ENCODE data around the gene COA8. TPM values are rescaled to one million over a fixed set of nuclear protein-coding genes. Genes with fewer than 3 reads are reported as not detected.

COA8 gene
- total and polyA plus RNA-seq, 2 donors (not counting 3 experiments of a cell fraction or from before 2014, with no cell fraction given), result 19.1 to 46.4 TPM

DNA sequence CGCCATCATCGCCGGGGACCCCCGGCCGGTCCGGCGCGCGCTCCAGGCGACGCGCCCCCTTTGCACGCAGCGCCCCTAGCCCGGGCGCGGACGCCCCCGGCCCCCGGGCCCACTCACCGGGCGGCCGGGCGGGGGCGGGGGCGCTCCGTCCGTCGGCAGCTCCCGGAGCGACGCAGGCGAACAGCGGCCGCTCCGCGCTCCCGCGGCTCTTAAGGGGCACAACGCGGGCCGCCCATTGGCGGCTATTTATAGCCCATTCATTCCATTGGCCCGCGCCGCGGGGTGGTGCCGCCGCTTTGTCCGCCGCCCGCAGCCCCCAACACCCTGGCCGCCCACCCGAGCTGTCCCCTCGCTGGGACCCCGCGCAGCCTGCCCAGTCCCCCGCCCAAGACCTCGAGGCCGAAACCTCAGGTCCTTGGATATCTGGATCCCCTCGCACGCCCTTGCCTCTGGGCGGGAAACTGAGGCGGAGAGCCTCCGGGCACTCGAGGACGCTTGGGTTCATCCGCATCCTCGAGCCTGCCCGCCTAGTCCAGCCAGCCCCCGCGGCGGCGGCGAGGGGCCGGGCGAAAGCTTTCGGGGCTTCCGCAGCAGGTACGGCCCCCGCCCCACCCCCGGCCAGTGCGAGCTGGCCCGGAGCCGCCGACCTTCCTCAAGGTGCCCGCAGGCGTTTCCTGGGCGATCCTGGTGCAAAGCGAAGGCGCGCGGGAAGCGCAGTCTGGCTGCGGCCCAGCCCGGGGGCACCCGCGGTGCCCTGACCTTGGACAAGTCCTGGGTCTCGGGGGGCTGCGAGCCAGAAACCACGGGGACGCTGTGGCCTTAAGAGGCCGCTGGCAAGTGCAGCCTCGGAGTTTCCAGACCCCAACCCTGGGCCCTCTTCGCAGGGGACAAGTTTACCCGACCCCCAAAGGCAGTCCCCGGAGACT, 39.8 kb upstream of the COA8 start, which contains the start of gene CKB:
TSS of gene CKB (minus strand) at position 182 of the 926 bp plus-strand sequence. CDS start 337 bp downstream, outside the sequence.
- TF ChIP-seq FOS (IDR thresholded peaks at IDR 0.05; ENCODE audit: borderline replicate concordance, insufficient read depth, low read length) (no peak), JUN (IDR thresholded peaks at IDR 0.05; ENCODE audit: borderline replicate concordance, insufficient read depth, insufficient read length, low read depth) (no peak), GATA2 (IDR thresholded peaks at IDR 0.05; ENCODE audit: insufficient read depth, insufficient read length, low read depth, low read length) (no peak), MYC (IDR thresholded peaks at IDR 0.05; ENCODE audit: low read depth, low read length) (no peak), POLR2AphosphoS5 (IDR thresholded peaks at IDR 0.05; ENCODE audit: insufficient read depth, low read depth, low read length) (no peak), EZH2 (IDR thresholded peaks at IDR 0.05; ENCODE audit: borderline replicate concordance, low read depth, low read length, severe bottlenecking) (peak; percentile 91)
- TF ChIP-seq, protein P1, sequence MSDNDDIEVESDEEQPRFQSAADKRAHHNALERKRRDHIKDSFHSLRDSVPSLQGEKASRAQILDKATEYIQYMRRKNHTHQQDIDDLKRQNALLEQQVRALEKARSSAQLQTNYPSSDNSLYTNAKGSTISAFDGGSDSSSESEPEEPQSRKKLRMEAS (IDR thresholded peaks at IDR 0.05; ENCODE audit: insufficient read depth, insufficient read length), result no peak
- TF ChIP-seq, protein P2, sequence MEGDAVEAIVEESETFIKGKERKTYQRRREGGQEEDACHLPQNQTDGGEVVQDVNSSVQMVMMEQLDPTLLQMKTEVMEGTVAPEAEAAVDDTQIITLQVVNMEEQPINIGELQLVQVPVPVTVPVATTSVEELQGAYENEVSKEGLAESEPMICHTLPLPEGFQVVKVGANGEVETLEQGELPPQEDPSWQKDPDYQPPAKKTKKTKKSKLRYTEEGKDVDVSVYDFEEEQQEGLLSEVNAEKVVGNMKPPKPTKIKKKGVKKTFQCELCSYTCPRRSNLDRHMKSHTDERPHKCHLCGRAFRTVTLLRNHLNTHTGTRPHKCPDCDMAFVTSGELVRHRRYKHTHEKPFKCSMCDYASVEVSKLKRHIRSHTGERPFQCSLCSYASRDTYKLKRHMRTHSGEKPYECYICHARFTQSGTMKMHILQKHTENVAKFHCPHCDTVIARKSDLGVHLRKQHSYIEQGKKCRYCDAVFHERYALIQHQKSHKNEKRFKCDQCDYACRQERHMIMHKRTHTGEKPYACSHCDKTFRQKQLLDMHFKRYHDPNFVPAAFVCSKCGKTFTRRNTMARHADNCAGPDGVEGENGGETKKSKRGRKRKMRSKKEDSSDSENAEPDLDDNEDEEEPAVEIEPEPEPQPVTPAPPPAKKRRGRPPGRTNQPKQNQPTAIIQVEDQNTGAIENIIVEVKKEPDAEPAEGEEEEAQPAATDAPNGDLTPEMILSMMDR (IDR thresholded peaks at IDR 0.05; ENCODE audit: extremely low read depth in 1 of 2, insufficient read depth in 1 of 2, low read depth in 1 of 2, low read length in 2 of 2), result no peak
- H3K4me1 ChIP-seq (ENCODE audit: control insufficient read depth, extremely low read depth, insufficient read depth, low read length), result peaks cover 14% of the 10 kb centered on the region
- no peak for DNase-seq (ENCODE audit: low read depth, low spot score)
- intact Hi-C loops (cut with micrococcal nuclease) (no loop called here), dilution Hi-C loops (cut with MboI; ENCODE audit: extremely low pct_ligation_motif_present, low sequenced_read_pairs) (no loop called here)
- CTCF ChIA-PET, result interaction anchor here (8.0 kb wide), 1 partner anchor 24 kb away, joined by 209 read pairs; no protein-coding TSS in a partner anchor
- no peak within 1 kb of the TSS for H3K4me2 ChIP-seq (ENCODE audit: insufficient read depth, low read length)
- no peak within 1 kb of the TSS for H2AFZ ChIP-seq (ENCODE audit: low read depth, low read length)
- H3K9me3 ChIP-seq (replicated peaks; ENCODE audit: control insufficient read depth, insufficient read depth, low read length), result no peaks in the 10 kb centered on the region
- BruUV-seq (replicated peaks), result no TSS peak
- no peaks in the 10 kb centered on the region for H3K36me3 ChIP-seq (ENCODE audit: control insufficient read depth in 2 of 2, extremely low read depth in 1 of 2, insufficient read depth in 2 of 2, low read length in 2 of 2)
- POLR2A ChIA-PET, result interaction anchor here (0.6 kb wide), 1 partner anchor 95 kb away, joined by 3 read pairs; no protein-coding TSS in a partner anchor
- H4K20me1 ChIP-seq (replicated peaks; ENCODE audit: control insufficient read depth, extremely low read depth, insufficient read depth, low read length), result no peaks in the 10 kb centered on the region
- peaks cover 19 to 34% of the 10 kb centered on the region in 2 experiments for H3K27me3 ChIP-seq (ENCODE audit: control insufficient read depth in 2 of 2, insufficient read depth in 2 of 2, low read length in 2 of 2)
- FAIRE-seq, result peak; percentile 33
- H3K9ac ChIP-seq (replicated peaks; ENCODE audit: extremely low read depth, insufficient read depth, low read length), result no peak within 1 kb of the TSS
- no peaks in the 10 kb centered on the region for H3K9me1 ChIP-seq (replicated peaks; ENCODE audit: control insufficient read depth, extremely low read depth, insufficient read depth, low read length)
- H3K27ac ChIP-seq (ENCODE audit: insufficient read depth, low read depth, low read length), result no peak within 1 kb of the TSS
- peak within 1 kb of the TSS in 1 of 3 experiments; percentile 35 for H3K4me3 ChIP-seq (replicated peaks in 1 of 3; ENCODE audit: insufficient read depth in 1 of 3, low read depth in 1 of 3, low read length in 3 of 3)
- H3K79me2 ChIP-seq (ENCODE audit: control insufficient read depth, insufficient read depth, low read length), result no peaks in the 10 kb centered on the region
